CD4-positive, alpha-beta T cell treated with Interleukin-6 at 100 ng/mL for 8 hours (primary cell): Measurements from ENCODE around the gene ARL17B.
"Not testable (repeated sequence)": the region's sequence is repeated elsewhere in the genome, so short reads cannot be mapped to it uniquely, and the experiment has no call there.

Source experiments
- DNase-seq: peaks from one replicate; pipeline ENCODE4 v3.0.0-alpha.2; 2020; ENCODE audit warnings: mixed read lengths, low spot score

The ARL17B gene

DNA sequence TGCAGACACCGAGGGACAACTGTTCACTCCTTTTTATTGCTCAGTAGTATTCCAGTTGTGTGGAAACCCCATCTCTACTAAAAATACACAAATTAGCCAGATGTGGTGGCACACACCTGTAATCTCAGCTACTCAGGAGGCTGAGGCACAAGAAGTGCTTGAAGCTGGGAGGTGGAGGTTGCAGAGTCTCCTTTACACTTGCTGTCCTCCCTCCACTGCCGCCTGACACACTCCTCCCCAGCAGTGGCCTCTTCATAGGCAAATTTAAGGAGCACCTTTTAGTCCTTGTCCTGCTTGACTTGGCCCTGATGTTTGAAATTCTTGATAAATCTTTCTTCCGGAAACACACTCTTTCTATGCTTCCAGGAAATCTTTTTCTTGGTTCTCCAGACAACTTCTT lies 112.4 kb downstream of the ARL17B start:
- DNase-seq: not testable (repeated sequence)

DNA sequence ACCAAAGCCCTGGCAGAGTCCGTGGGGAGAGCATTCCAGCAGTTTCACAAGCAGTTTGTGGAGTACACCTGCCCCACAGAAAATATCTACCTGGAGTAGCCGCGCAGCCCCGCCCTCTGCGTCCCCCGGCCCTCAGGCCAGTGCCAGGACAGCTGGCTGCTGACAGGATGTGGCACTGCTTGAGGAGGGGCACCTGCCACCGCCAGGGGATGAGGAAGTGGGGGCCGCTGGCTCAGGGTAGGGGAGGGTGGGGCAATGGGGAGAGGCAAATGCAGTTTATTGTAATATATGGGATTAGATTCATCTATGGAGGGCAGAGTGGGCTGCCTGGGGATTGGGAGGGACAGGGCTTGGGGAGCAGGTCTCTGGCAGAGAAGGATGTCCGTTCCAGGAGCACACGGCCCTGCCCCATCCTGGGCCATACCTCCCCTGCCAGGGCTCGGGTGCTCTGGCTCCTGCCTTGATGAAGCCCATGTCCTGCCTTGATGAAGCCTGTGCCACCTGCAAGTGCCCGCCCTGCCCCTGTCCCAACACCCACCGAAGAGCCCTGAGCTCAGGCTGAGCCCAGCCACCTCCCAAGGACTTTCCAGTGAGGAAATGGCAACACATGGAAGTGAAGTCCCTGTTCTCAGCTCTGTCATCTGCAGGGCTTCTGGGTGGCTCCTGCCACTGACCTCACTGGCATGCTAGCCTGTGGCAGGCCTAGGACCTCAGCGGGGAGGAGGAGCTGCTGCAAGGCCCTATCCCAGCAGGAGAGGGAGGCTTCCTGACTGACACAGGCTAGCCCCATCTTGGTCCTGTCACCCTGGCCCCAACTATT lies 116.4 kb downstream of the ARL17B start:
- not testable (repeated sequence) for DNase-seq

DNA sequence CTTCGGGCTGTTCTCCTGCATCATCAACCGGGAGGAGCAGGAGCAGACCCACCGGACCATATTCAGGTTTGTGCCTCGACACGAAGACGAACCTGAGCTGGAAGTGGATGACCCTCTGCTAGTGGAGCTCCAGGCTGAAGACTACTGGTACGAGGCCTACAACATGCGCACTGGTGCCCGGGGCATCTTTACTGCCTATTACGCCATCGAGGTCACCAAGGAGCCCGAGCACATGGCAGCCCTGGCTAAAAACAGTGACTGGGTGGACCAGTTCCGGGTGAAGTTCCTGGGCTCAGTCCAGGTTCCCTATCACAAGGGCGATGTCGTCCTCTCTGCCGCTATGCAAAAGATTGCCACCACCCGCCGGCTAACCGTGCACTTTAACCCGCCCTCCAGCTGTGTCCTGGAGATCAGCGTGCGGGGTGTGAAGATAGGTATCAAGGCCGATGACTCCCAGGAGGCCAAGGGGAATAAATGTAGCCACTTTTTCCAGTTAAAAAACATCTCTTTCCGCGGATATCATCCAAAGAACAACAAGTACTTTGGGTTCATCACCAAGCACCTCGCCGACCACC lies 117.1 kb downstream of the ARL17B start:
- not testable (repeated sequence) for DNase-seq

DNA sequence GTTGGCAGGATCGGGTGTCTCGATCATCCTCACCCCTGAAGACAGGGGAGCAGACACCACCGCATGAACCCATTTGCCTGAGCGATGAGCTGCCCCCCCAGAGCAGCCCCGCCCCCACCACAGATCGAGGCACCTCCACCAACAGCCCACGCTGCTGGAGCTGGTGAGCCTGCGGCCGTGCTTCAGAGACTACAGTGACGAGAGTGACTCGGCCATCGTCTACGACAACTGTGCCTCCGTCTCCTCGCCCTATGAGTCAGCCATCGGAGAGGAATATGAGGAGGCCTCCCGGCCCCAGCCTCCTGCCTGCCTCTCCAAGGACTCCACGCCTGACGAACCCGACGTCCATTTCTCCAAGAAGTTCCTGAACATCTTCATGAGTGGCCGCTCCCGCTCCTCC lies 117.6 kb downstream of the ARL17B start:
- not testable (repeated sequence) for DNase-seq

DNA sequence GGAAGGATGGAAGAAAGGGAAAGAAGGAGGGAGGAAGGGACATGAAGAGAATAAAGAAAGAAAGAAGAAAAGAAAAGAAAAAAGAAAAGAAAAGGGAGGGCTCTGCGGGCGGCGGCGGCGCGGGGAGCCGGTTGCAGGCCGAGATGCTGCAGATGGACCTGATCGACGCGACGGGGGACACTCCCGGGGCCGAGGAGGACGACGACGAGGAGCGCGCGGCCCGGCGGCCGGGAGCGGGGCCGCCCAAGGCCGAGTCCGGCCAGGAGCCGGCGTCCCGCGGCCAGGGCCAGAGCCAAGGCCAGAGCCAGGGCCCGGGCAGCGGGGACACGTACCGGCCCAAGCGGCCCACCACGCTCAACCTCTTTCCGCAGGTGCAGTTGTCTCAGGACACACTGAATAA lies 118.1 kb downstream of the ARL17B start:
- DNase-seq: not testable (repeated sequence)

DNA sequence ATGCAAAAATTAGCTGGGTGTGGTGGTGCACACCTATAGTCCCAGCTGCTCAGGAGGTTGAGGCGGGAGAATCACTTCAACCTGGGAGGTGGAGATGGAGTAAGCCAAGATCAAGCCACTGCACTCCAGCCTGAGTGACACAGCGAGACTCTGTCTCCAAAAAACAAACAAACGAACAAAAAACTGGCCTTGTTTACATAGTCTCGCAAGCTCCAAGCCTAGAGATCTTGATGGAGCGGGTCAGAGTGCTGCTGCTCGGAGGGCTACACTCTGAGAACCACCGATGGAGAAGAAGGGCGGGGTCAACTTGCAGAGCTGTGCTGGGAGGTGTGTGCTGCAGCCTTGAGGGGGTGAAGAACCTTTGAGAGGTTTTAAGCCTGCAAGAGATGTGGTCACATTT lies 130.2 kb downstream of the ARL17B start:
- DNase-seq: not testable (repeated sequence)

DNA sequence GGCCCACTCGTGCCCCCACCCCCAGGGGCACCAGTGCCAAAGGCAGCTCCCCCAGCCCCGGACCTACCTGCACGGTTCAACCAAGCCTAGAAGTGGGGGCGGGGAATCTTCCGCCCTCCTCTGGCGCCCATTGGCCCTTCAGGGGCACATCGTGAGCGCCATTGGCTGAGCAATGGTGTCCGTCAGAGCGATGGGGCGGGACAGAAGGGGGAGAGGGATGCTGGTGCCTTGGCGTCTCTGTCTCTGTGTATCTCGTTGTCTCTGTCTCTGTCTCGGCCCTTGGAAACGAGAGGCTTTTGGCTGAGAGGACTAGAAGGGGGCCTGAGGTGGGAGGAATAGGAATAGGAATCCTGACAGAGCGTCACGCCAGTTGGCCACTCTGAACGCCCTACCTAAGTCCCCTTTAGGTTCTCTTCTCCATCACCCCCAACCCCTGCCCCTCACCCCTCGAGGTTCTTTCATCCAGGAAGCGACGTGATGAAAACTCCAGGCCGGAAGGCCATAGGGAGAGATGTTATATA lies 136.2 kb downstream of the ARL17B start:
- peak; percentile 92 for DNase-seq

DNA sequence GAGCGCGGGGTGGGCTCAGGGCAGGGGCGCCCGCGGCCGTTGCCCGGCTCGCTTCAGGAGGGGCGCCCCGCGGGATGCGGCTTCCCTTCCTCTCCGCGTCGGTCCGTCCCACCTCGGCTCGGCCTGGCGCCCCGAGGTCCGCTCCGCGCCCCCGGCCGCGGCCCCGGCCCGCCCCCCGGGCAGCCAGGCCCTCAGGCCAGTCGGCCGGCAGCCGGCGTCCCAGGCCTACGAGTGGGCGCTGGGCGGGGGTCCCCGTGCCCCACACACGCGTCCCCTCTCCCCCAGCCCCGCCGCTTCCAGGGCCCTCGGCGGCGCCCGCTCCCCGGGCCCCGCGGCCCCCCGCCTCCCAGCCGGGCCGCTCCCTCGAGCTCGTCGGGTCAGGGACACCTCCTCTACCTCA lies 136.7 kb downstream of the ARL17B start:
- not testable (repeated sequence) for DNase-seq
